HG03135 (cell line): Measurements from ENCODE around the gene RECQL5.
"Not testable (repeated sequence)": the region's sequence is repeated elsewhere in the genome, so short reads cannot be mapped to it uniquely, and the experiment has no call there.

Experiments used
- ATAC-seq: cut with Tn5 transposase; IDR thresholded peaks from one replicate; pipeline ENCODE4 v1.9.1; 2021; ENCODE audit warnings: mild to moderate bottlenecking, moderate library complexity; ENCODE audit not compliant: unreplicated experiment

The RECQL5 gene

GRCh38 chr17:75649687-75650086 is 17.3 kb downstream of the RECQL5 start:
- ATAC-seq, result no peak

- no peak for ATAC-seq
Measured at GRCh38 chr17:75647921-75648320, 19.0 kb downstream of the RECQL5 start.

GRCh38 chr17:75647061-75647460 is 19.9 kb downstream of the RECQL5 start:
- ATAC-seq, result no peak

GRCh38 chr17:75646638-75646992 is 20.3 kb downstream of the RECQL5 start:
- ATAC-seq, result no peak

- ATAC-seq, result peak; percentile 92
Measured at GRCh38 chr17:75645889-75646637, 20.9 kb downstream of the RECQL5 start.

- no peak for ATAC-seq
Measured at GRCh38 chr17:75645501-75645888, 21.5 kb downstream of the RECQL5 start.

GRCh38 chr17:75643643-75644017 is 23.3 kb downstream of the RECQL5 start:
- ATAC-seq, result no peak

GRCh38 chr17:75642784-75643642 is 23.9 kb downstream of the RECQL5 start:
- no peak for ATAC-seq

GRCh38 chr17:75642182-75642783 is 24.7 kb downstream of the RECQL5 start:
- ATAC-seq, result no peak

- ATAC-seq, result no peak
Measured at GRCh38 chr17:75641343-75641742, 25.6 kb downstream of the RECQL5 start.

GRCh38 chr17:75640556-75641119 is 26.3 kb downstream of the RECQL5 start:
- ATAC-seq, result no peak

GRCh38 chr17:75639771-75640555 is 27.0 kb downstream of the RECQL5 start:
- ATAC-seq, result no peak

- ATAC-seq, result no peak
Measured at GRCh38 chr17:75639327-75639726, 27.6 kb downstream of the RECQL5 start.

- ATAC-seq, result no peak
Measured at GRCh38 chr17:75638893-75639292, 28.1 kb downstream of the RECQL5 start.

- ATAC-seq, result not testable (repeated sequence)
Measured at GRCh38 chr17:75638039-75638438, 28.9 kb downstream of the RECQL5 start.

GRCh38 chr17:75637551-75637950 is 29.4 kb downstream of the RECQL5 start:
- no peak for ATAC-seq

- no peak for ATAC-seq
Measured at GRCh38 chr17:75637143-75637538, 29.8 kb downstream of the RECQL5 start.

- no peak for ATAC-seq
Measured at GRCh38 chr17:75636381-75637142, 30.4 kb downstream of the RECQL5 start.

- no peak for ATAC-seq
Measured at GRCh38 chr17:75635610-75636202, 31.2 kb downstream of the RECQL5 start.
